Endothelial cell of umbilical vein (primary cell): ENCODE results near the gene ZNF142. TPM values are rescaled to one million over a fixed set of nuclear protein-coding genes. Genes with fewer than 3 reads are reported as not detected.
"Not testable (repeated sequence)": the region's sequence is repeated elsewhere in the genome, so short reads cannot be mapped to it uniquely, and the experiment has no call there.

ENCODE experiments used
- BruUV-seq: library from RNA; stranded (reverse); fragments of 400-500 nt; replicated peaks from 2 replicates; lab custom pipeline; 2021; lab: Mats Ljungman, UMichigan
- CTCF ChIA-PET: fragments of 300-600, 350-600 bp; sonication (Branson Sonifier 250); formaldehyde crosslinking; loops from one replicate; lab custom pipeline; 2021; ENCODE audit warnings: antibody characterized with exemption, inconsistent platforms; lab: Charles Lee
- POLR2A ChIA-PET: fragments of 300-600, 350-600 bp; sonication (Branson Sonifier 250); formaldehyde crosslinking; loops from one replicate; lab custom pipeline; 2021; ENCODE audit warnings: antibody characterized with exemption, inconsistent platforms; lab: Charles Lee
- DNase-seq: peaks from one replicate; pipeline ENCODE4 v3.0.0-alpha.2; 2011; ENCODE audit warnings: low read depth, low spot score
- FAIRE-seq: peaks from 2 replicates; lab custom pipeline; 2011; peaks lifted over from hg19 to GRCh38; lab: Jason Lieb, UNC
- H2AFZ ChIP-seq: 2 replicates; pipeline ENCODE4 v1.6.0; 2012; ENCODE audit warnings: low read depth, low read length, control low read depth, inconsistent platforms
- H3K27ac ChIP-seq: 2 replicates; pipeline ENCODE4 v1.5.1; 2011; ENCODE audit warnings: low read depth, mild to moderate bottlenecking, control low read depth, low read length, moderate library complexity; ENCODE audit not compliant: insufficient read depth
- H3K27me3 ChIP-seq, 2 experiments: 2 replicates each; pipeline versions ENCODE4 v1.6.0 to v1.6.1; 2011; ENCODE audit warnings: low read length in 2 of 2, mixed read lengths in 1 of 2; ENCODE audit not compliant: control insufficient read depth in 2 of 2, insufficient read depth in 2 of 2
- H3K36me3 ChIP-seq, 2 experiments: 2 replicates in 1 of 2; 3 replicates in 1 of 2; pipeline ENCODE4 v1.5.1; 2011; ENCODE audit warnings: low read length in 2 of 2, mild to moderate bottlenecking in 1 of 2, moderate library complexity in 1 of 2; ENCODE audit not compliant: control insufficient read depth in 2 of 2, insufficient read depth in 2 of 2; ENCODE audit errors: extremely low read depth in 1 of 2
- H3K4me1 ChIP-seq: 3 replicates; pipeline ENCODE4 v1.5.1; 2011; ENCODE audit warnings: mild to moderate bottlenecking, low read length; ENCODE audit not compliant: control insufficient read depth, insufficient read depth; ENCODE audit errors: extremely low read depth
- H3K4me2 ChIP-seq: 2 replicates; pipeline ENCODE4 v1.6.1; 2011; ENCODE audit warnings: low read length, control low read depth, mixed read lengths; ENCODE audit not compliant: insufficient read depth
- H3K4me3 ChIP-seq, 3 experiments: fragments of 200-600 bp in 1 of 3; sonication (generic), shearing (Covaris generic) in 1 of 3; replicated peaks in 1 of 3; 2 replicates each; pipeline ENCODE4 v1.5.1; 2011 to 2016; ENCODE audit warnings: control low read depth in 3 of 3, low read length in 3 of 3, mild to moderate bottlenecking in 2 of 3, inconsistent platforms in 1 of 3, low read depth in 1 of 3, moderate library complexity in 1 of 3; ENCODE audit not compliant: insufficient read depth in 1 of 3
- H3K79me2 ChIP-seq: 2 replicates; pipeline ENCODE4 v1.6.0; 2012; ENCODE audit warnings: low read length, inconsistent platforms; ENCODE audit not compliant: control insufficient read depth, insufficient read depth
- H3K9ac ChIP-seq: replicated peaks from 2 replicates; pipeline ENCODE3; 2011; ENCODE audit warnings: low read length, control low read depth; ENCODE audit not compliant: insufficient read depth; ENCODE audit errors: extremely low read depth
- H3K9me1 ChIP-seq: replicated peaks from 3 replicates; pipeline ENCODE4 v1.6.0; 2011; ENCODE audit warnings: mild to moderate bottlenecking, low read length; ENCODE audit not compliant: control insufficient read depth, insufficient read depth; ENCODE audit errors: extremely low read depth
- H3K9me3 ChIP-seq: replicated peaks from 2 replicates; pipeline ENCODE4 v1.5.1; 2012; ENCODE audit warnings: low read length, inconsistent platforms; ENCODE audit not compliant: control insufficient read depth, insufficient read depth
- H4K20me1 ChIP-seq: replicated peaks from 2 replicates; pipeline ENCODE3; 2011; ENCODE audit warnings: mild to moderate bottlenecking, low read length; ENCODE audit not compliant: control insufficient read depth, insufficient read depth; ENCODE audit errors: extremely low read depth
- EZH2 ChIP-seq: IDR thresholded peaks from 2 replicates; pipeline ENCODE4 v1.6.1; 2012; ENCODE audit warnings: borderline replicate concordance, low read depth, mild to moderate bottlenecking, moderate library complexity, low read length, inconsistent platforms; ENCODE audit not compliant: severe bottlenecking
- FOS ChIP-seq: IDR thresholded peaks from 2 replicates; pipeline ENCODE4 v1.6.1; 2011; ENCODE audit warnings: mild to moderate bottlenecking, low read length, moderate library complexity, borderline replicate concordance; ENCODE audit not compliant: insufficient read depth
- GATA2 ChIP-seq: IDR thresholded peaks from 2 replicates; pipeline ENCODE4 v1.7.0; 2011; ENCODE audit warnings: low read depth, mild to moderate bottlenecking, moderate library complexity, mixed read lengths, low read length; ENCODE audit not compliant: insufficient read length, insufficient read depth
- JUN ChIP-seq: IDR thresholded peaks from 2 replicates; pipeline ENCODE4 v1.6.1; 2011; ENCODE audit warnings: borderline replicate concordance, low read depth; ENCODE audit not compliant: insufficient read length, insufficient read depth
- MYC ChIP-seq: IDR thresholded peaks from one replicate; pipeline ENCODE4 v1.6.1; 2011; ENCODE audit warnings: mild to moderate bottlenecking, low read depth, low read length
- POLR2A ChIP-seq: IDR thresholded peaks from 2 replicates; pipeline ENCODE4 v1.6.1; 2012; ENCODE audit warnings: low read depth, mild to moderate bottlenecking, control low read depth, low read length
- POLR2AphosphoS5 ChIP-seq: IDR thresholded peaks from 2 replicates; pipeline ENCODE4 v1.6.1; 2012; ENCODE audit warnings: low read depth, mild to moderate bottlenecking, control low read depth, low read length, moderate library complexity; ENCODE audit not compliant: insufficient read depth
- dilution Hi-C: fragments of 300-500 bp; cut with MboI; formaldehyde crosslinking; loops from one replicate; pipeline ENCODE4 v1.15.0; 2019; ENCODE audit warnings: low sequenced_read_pairs; ENCODE audit not compliant: extremely low pct_ligation_motif_present
- intact Hi-C: fragments of 100-400 bp; cut with micrococcal nuclease; formaldehyde crosslinking; loops from one replicate; pipeline ENCODE4 v1.10.0; 2022
- polyA plus RNA-seq, 4 experiments: library from polyadenylated mRNA; depleted of rRNA in 3 of 4; stranded (reverse) in 3 of 4; unstranded in 1 of 4; fragments of >200 nt; gene quantifications; 2 replicates each; pipeline versions ENCODE4 v1.2.1 to v1.2.3, GENCODE V29; 2011 to 2012; ENCODE audit warnings: missing spikeins in 1 of 4
- total RNA-seq: library from RNA; stranded (reverse); gene quantifications from 2 replicates; pipeline ENCODE4 v1.2.3, GENCODE V29; 2021
- TF ChIP-seq, protein P1 (sequence below), 2 donors: IDR thresholded peaks; 1 replicate in 1 of 2; 2 replicates in 1 of 2; pipeline ENCODE4 v1.5.1; 2011; ENCODE audit warnings: low read length in 2 of 2, mild to moderate bottlenecking in 2 of 2, moderate library complexity in 2 of 2, control low read depth in 1 of 2, inconsistent platforms in 1 of 2, low read depth in 1 of 2; ENCODE audit not compliant: insufficient read depth in 1 of 2; ENCODE audit errors: extremely low read depth in 1 of 2
- TF ChIP-seq, protein P2 (sequence below): IDR thresholded peaks from 2 replicates; pipeline ENCODE4 v1.6.1; 2011; ENCODE audit not compliant: insufficient read depth, insufficient read length

ZNF142 gene
- total and polyA plus RNA-seq, 2 donors (not counting 3 experiments of a cell fraction or from before 2014, with no cell fraction given): 14.5 to 34.5 TPM

DNA sequence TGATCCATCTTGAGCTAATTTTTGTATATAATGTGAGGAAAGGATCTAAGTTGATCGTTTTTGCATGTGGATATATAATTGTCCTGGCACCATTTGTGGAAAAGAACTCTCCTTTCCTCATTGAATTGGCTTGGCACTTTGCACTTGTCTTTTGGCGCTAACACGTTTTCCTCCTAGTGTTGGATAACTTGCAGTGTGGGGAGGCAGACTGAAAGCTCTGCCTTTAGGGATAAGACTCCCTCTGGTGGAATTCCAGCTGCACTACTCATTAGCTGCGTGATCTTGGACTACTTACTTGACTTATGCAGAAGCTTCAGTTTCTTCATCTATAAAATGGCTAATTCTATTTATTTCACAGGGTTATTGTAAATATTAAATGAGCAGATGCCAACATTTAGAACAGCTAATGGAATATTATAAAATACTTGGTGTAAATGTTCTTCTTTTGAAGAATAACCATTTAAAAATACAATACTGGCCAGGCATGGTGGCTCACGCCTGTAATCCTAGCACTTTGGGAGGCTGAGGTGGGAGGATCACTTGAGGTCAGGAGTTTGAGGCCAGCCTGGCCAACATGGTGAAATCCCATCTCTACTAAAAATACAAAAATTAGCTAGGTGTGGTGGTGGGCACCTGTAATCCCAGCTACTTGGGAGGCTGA, 28.1 kb upstream of the ZNF142 start:
- intact Hi-C loops: loop anchor here (1.0 kb wide), 3 partner anchors 28 to 281 kb away; partner anchors contain the start of genes BCS1L and ZNF142
- H3K9me1 ChIP-seq, dilution Hi-C loops, H3K27ac ChIP-seq, H3K27me3 ChIP-seq, H3K9me3 ChIP-seq, H3K4me3 ChIP-seq, H3K79me2 ChIP-seq, H3K4me1 ChIP-seq, H4K20me1 ChIP-seq, H3K4me2 ChIP-seq, BruUV-seq, H3K9ac ChIP-seq, H2AFZ ChIP-seq: not testable (repeated sequence)
- FAIRE-seq (peak; percentile 96), DNase-seq (peak; percentile 82)
- ChIA-PET CTCF (interaction anchor here (0.7 to 2.8 kb wide), 31 partner anchors 9 to 416 kb away, joined by 3 to 120 read pairs (median 4); partner anchors contain the start of genes BCS1L, CYP27A1, RNF25 and STK36), POLR2A (interaction anchor here (1.3 kb wide), 1 partner anchor 15 kb away, joined by 5 read pairs; the partner anchor contains the start of genes RNF25 and STK36)
- TF ChIP-seq, protein P1, sequence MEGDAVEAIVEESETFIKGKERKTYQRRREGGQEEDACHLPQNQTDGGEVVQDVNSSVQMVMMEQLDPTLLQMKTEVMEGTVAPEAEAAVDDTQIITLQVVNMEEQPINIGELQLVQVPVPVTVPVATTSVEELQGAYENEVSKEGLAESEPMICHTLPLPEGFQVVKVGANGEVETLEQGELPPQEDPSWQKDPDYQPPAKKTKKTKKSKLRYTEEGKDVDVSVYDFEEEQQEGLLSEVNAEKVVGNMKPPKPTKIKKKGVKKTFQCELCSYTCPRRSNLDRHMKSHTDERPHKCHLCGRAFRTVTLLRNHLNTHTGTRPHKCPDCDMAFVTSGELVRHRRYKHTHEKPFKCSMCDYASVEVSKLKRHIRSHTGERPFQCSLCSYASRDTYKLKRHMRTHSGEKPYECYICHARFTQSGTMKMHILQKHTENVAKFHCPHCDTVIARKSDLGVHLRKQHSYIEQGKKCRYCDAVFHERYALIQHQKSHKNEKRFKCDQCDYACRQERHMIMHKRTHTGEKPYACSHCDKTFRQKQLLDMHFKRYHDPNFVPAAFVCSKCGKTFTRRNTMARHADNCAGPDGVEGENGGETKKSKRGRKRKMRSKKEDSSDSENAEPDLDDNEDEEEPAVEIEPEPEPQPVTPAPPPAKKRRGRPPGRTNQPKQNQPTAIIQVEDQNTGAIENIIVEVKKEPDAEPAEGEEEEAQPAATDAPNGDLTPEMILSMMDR (IDR thresholded peaks at IDR 0.05; ENCODE audit: extremely low read depth in 1 of 2, insufficient read depth in 1 of 2, low read depth in 1 of 2, low read length in 2 of 2): peak; percentile 71 to 82
- peaks cover 5 to 11% of the 10 kb centered on the region in 2 experiments for H3K36me3 ChIP-seq

DNA sequence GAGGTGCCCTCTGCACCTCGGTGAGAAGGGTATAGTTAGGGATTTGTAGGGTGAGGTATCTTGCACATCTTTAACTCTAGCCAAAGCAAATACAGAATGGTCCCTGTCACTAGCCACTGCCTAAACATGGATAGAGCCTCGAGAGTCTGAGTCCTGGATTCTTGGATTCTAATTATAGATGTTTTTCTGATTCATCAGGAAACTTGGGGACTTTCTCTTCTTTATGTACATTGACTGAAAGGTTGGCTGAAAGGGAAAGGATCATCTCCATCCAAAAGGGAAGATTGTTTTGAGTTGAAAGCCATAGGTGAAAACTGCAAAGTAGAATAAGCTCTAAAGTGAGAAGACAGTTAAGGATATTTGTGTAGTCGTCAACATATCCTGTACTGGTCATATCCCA, 20.6 kb upstream of the ZNF142 start:
- Histone ChIP-seq H3K9me1 (no peaks in the 10 kb centered on the region), H4K20me1 (no peaks in the 10 kb centered on the region), H2AFZ (no peak overlapping the region), H3K36me3 (peaks cover 0 to 5% of the 10 kb centered on the region in 2 experiments), H3K27ac (no peak overlapping the region), H3K27me3 (no peaks in the 10 kb centered on the region), H3K9me3 (no peaks in the 10 kb centered on the region), H3K4me2 (no peak overlapping the region), H3K9ac (no peak overlapping the region), H3K4me3 (no peak overlapping the region), H3K79me2 (no peaks in the 10 kb centered on the region), H3K4me1 (peaks cover 6% of the 10 kb centered on the region)
- TF ChIP-seq FOS (no peak), EZH2 (no peak), POLR2A (no peak), JUN (no peak), MYC (no peak), GATA2 (no peak), POLR2AphosphoS5 (no peak)
- TF ChIP-seq, protein P2, sequence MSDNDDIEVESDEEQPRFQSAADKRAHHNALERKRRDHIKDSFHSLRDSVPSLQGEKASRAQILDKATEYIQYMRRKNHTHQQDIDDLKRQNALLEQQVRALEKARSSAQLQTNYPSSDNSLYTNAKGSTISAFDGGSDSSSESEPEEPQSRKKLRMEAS: no peak
- TF ChIP-seq, protein P1 (IDR thresholded peaks at IDR 0.05; ENCODE audit: extremely low read depth in 1 of 2, insufficient read depth in 1 of 2, low read depth in 1 of 2, low read length in 2 of 2): no peak
- no peak for DNase-seq
- intact Hi-C loops: no loop called here
- dilution Hi-C loops: no loop called here
- BruUV-seq: no TSS peak
- no peak for FAIRE-seq
- ChIA-PET CTCF (interaction anchor here (0.6 to 5.1 kb wide), 2 partner anchors 8 to 168 kb away, joined by 3 to 27 read pairs; partner anchors contain the start of genes RNF25 and STK36), POLR2A (no interaction called here)
